GM23338 (cell line): ENCODE measurements around the gene KIAA0408. TPM values are rescaled to one million over a fixed set of nuclear protein-coding genes. Genes with fewer than 3 reads are reported as not detected.
A peak's percentile ranks its signal among the peaks of the same experiment; 100 is the strongest.

ENCODE experiments used
- ATAC-seq: fragments of 200-7000 bp; cut with Tn5 transposase; 3 replicates; pipeline ENCODE4 v1.9.1; 2020
- DNase-seq: peaks from one replicate; pipeline ENCODE4 v3.0.0-alpha.2; 2015; ENCODE audit warnings: low spot score
- H2AFZ ChIP-seq: fragments of 200-600 bp; sonication (generic); 2 replicates; pipeline ENCODE4 v1.8.0; 2016; ENCODE audit warnings: antibody characterized with exemption, mild to moderate bottlenecking, moderate library complexity
- H3F3A ChIP-seq: fragments of 200-600 bp; sonication (generic); replicated peaks from 2 replicates; pipeline ENCODE4 v1.8.0; 2017; ENCODE audit warnings: antibody characterized with exemption, mixed run types, low read depth
- H3K27ac ChIP-seq: fragments of 200-600 bp; sonication (generic); 2 replicates; pipeline ENCODE4 v1.6.1; 2016; ENCODE audit warnings: low read depth
- H3K27me3 ChIP-seq: fragments of 200-600 bp; sonication (generic); 2 replicates; pipeline ENCODE4 v1.8.0; 2016; ENCODE audit warnings: mild to moderate bottlenecking, mixed run types, moderate library complexity; ENCODE audit not compliant: insufficient read depth
- H3K36me3 ChIP-seq: fragments of 200-600 bp; sonication (generic); 2 replicates; pipeline ENCODE4 v1.8.0; 2016; ENCODE audit warnings: mild to moderate bottlenecking; ENCODE audit not compliant: insufficient read depth
- H3K4me1 ChIP-seq: fragments of 200-600 bp; sonication (generic); 2 replicates; pipeline ENCODE4 v1.8.0; 2016; ENCODE audit warnings: mild to moderate bottlenecking, moderate library complexity; ENCODE audit not compliant: insufficient read depth
- H3K4me2 ChIP-seq: fragments of 200-600 bp; sonication (generic); 2 replicates; pipeline ENCODE4 v1.7.1; 2017; ENCODE audit warnings: mixed run types
- H3K4me3 ChIP-seq: fragments of 200-600 bp; sonication (generic); 2 replicates; pipeline ENCODE4 v1.6.1; 2016; ENCODE audit warnings: mixed run types
- H3K79me2 ChIP-seq: fragments of 200-600 bp; sonication (generic); replicated peaks from 2 replicates; pipeline ENCODE4 v1.8.0; 2017; ENCODE audit warnings: mild to moderate bottlenecking; ENCODE audit not compliant: insufficient read depth
- H3K9me2 ChIP-seq: fragments of 200-600 bp; sonication (generic); 2 replicates; pipeline ENCODE4 v1.8.0; 2017; ENCODE audit not compliant: insufficient read depth
- H4K20me1 ChIP-seq: fragments of 200-600 bp; sonication (generic); replicated peaks from 2 replicates; pipeline ENCODE4 v1.8.0; 2017; ENCODE audit warnings: mild to moderate bottlenecking; ENCODE audit not compliant: insufficient read depth
- H3K27ac Mint-ChIP-seq: 2 replicates; pipeline ENCODE4 v1.8.0; 2020; ENCODE audit warnings: inconsistent platforms, mild to moderate bottlenecking, moderate library complexity, mixed read lengths
- H3K27me3 Mint-ChIP-seq: 3 replicates; pipeline ENCODE4 v1.8.0; 2022; ENCODE audit warnings: low read depth, mild to moderate bottlenecking, moderate library complexity, mixed read lengths, inconsistent platforms; ENCODE audit not compliant: insufficient read depth, poor library complexity
- H3K36me3 Mint-ChIP-seq: 3 replicates; pipeline ENCODE4 v1.8.0; 2021; ENCODE audit warnings: low read depth, mild to moderate bottlenecking, inconsistent platforms, moderate library complexity, mixed read lengths
- H3K4me1 Mint-ChIP-seq: 3 replicates; pipeline ENCODE4 v1.8.0; 2020; ENCODE audit warnings: mild to moderate bottlenecking, inconsistent platforms, mixed read lengths
- H3K4me3 Mint-ChIP-seq: 3 replicates; pipeline ENCODE4 v1.8.0; 2021; ENCODE audit warnings: moderate library complexity, mild to moderate bottlenecking, inconsistent platforms, mixed read lengths
- H3K9me3 Mint-ChIP-seq: 3 replicates; pipeline ENCODE4 v1.8.0; 2020; ENCODE audit warnings: moderate library complexity, mild to moderate bottlenecking, inconsistent platforms, mixed read lengths
- CREB1 ChIP-seq: fragments of 250-450 bp; sonication (Bioruptor Pico); IDR thresholded peaks from 2 replicates; pipeline ENCODE4 v1.5.0; 2020; ENCODE audit warnings: low read depth, mild to moderate bottlenecking, moderate library complexity
- EZH2 ChIP-seq: fragments of 200-600 bp; sonication (generic); IDR thresholded peaks from one replicate; pipeline ENCODE4 v1.8.0; 2017; ENCODE audit warnings: antibody characterized with exemption, mild to moderate bottlenecking, low read depth; ENCODE audit not compliant: unreplicated experiment
- EZH2phosphoT487 ChIP-seq: fragments of 200-600 bp; sonication (generic); IDR thresholded peaks from one replicate; pipeline ENCODE4 v1.8.1; 2018; ENCODE audit warnings: antibody characterized with exemption; ENCODE audit not compliant: unreplicated experiment
- JUNB ChIP-seq: IDR thresholded peaks from one replicate; pipeline ENCODE4 v1.6.1; 2016; ENCODE audit warnings: antibody characterized with exemption; ENCODE audit not compliant: unreplicated experiment
- POLR2AphosphoS5 ChIP-seq: IDR thresholded peaks from 2 replicates; pipeline ENCODE4 v1.6.1; 2016; ENCODE audit warnings: antibody characterized with exemption, low read depth
- STAT1 ChIP-seq: IDR thresholded peaks from one replicate; pipeline ENCODE4 v1.6.1; 2016; ENCODE audit warnings: antibody characterized with exemption; ENCODE audit not compliant: unreplicated experiment
- ZNF114 ChIP-seq: fragments of 250-450 bp; sonication (Bioruptor Pico); IDR thresholded peaks from 2 replicates; pipeline ENCODE4 v1.5.0; 2020; ENCODE audit warnings: mild to moderate bottlenecking, moderate library complexity
- ZNF331 ChIP-seq: fragments of 250-450 bp; sonication (Bioruptor Pico); IDR thresholded peaks from 2 replicates; pipeline ENCODE4 v1.5.0; 2020; ENCODE audit warnings: low read depth, mild to moderate bottlenecking, moderate library complexity
- polyA plus RNA-seq: library from polyadenylated mRNA; unstranded; fragments of >200 nt; fragmentation: Nextera tagmentation; extraction: Ambion mirVana; gene quantifications from 2 replicates; pipeline ENCODE4 v1.2.1, GENCODE V29; 2016
- total RNA-seq: library from RNA; depleted of rRNA; stranded (reverse); fragments of >200 nt; shearing (Covaris generic); gene quantifications from 2 replicates; pipeline ENCODE4 v1.2.3, GENCODE V29; 2014
- TF ChIP-seq, protein P1 (sequence below): IDR thresholded peaks from 2 replicates; pipeline ENCODE4 v1.6.1; 2016; ENCODE audit warnings: antibody characterized with exemption
- TF ChIP-seq, protein P2 (sequence below): IDR thresholded peaks from one replicate; pipeline ENCODE4 v1.6.1; 2018; ENCODE audit warnings: antibody characterized with exemption; ENCODE audit not compliant: unreplicated experiment
- TF ChIP-seq, protein P3 (sequence below), 2 experiments: fragments of 200-600 bp in 1 of 2; sonication (generic) in 1 of 2; conservative IDR thresholded peaks; 2 replicates each; pipeline versions ENCODE4 v1.5.1 to v1.6.1; 2016 to 2017; ENCODE audit warnings: antibody characterized with exemption in 2 of 2, low read depth in 2 of 2, mild to moderate bottlenecking in 2 of 2, moderate library complexity in 1 of 2

KIAA0408 gene
- total and polyA plus RNA-seq, 2 experiments from 2014 or later: 4.0 to 9.1 TPM

DNA sequence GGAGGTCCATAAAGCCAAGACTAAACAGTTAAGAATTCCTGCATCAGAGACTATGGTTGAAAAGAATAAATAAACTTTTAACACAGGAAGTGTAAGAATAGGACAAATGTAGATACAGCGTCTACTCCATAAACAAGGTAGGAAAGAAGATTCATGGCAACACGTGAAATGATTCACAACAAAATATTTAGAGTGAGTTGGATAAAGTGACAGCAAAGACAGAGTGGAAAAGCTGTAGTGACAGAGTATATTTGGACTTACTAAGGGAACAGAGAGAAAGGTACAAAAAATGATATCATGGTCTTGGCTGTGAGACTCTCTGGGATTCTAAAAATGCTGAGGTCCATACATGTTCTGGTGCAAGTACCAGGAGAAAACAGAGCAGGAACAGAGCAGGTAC, 21.9 kb upstream of the KIAA0408 start (continued):
- TF ChIP-seq, protein P1, sequence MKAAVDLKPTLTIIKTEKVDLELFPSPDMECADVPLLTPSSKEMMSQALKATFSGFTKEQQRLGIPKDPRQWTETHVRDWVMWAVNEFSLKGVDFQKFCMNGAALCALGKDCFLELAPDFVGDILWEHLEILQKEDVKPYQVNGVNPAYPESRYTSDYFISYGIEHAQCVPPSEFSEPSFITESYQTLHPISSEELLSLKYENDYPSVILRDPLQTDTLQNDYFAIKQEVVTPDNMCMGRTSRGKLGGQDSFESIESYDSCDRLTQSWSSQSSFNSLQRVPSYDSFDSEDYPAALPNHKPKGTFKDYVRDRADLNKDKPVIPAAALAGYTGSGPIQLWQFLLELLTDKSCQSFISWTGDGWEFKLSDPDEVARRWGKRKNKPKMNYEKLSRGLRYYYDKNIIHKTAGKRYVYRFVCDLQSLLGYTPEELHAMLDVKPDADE: no peak
- no peak for TF ChIP-seq STAT1
- TF ChIP-seq JUNB: no peak

DNA sequence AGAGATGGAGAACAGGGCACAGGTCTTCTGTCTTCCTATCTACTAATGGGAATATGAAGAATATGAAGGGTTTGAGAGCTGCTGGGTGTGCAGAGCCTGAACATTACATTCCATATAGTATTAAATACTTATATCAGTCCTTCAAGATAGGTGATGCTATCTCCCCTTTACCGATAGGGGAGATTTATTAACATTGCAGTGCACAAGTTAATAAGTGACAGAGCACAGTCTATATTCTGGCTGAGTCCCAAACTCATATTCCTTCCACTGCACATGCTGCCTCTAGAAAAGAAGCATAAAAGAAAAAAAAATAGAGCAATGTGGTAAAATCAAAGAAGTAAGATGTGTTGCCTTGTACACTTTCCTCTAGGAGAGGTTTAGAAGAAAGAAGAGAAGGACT, 18.5 kb upstream of the KIAA0408 start:
- Mint-ChIP-seq H3K9me3 (no peaks in the 10 kb centered on the region; the same call in 2 of the 3 replicates), H3K4me1 (peaks cover 23% of the 10 kb centered on the region), H3K4me3 (no peak overlapping the region), H3K27me3 (peaks cover 2% of the 10 kb centered on the region), H3K27ac (no peak overlapping the region), H3K36me3 (peaks cover 60% of the 10 kb centered on the region)
- Histone ChIP-seq H2AFZ (no peak overlapping the region), H4K20me1 (no peaks in the 10 kb centered on the region), H3K9me2 (no peaks in the 10 kb centered on the region), H3K79me2 (no peaks in the 10 kb centered on the region), H3K4me1 (peaks cover 17% of the 10 kb centered on the region; the same call in 1 of the 2 replicates), H3K4me3 (no peak overlapping the region), H3F3A (no peaks in the 10 kb centered on the region), H3K4me2 (no peak overlapping the region), H3K27ac (no peak overlapping the region), H3K27me3 (no peaks in the 10 kb centered on the region), H3K36me3 (peaks cover 6% of the 10 kb centered on the region)
- ATAC-seq (no peak), DNase-seq (no peak)
- TF ChIP-seq ZNF114 (CRISPR knock-in tag) (no peak), EZH2 (no peak)

DNA sequence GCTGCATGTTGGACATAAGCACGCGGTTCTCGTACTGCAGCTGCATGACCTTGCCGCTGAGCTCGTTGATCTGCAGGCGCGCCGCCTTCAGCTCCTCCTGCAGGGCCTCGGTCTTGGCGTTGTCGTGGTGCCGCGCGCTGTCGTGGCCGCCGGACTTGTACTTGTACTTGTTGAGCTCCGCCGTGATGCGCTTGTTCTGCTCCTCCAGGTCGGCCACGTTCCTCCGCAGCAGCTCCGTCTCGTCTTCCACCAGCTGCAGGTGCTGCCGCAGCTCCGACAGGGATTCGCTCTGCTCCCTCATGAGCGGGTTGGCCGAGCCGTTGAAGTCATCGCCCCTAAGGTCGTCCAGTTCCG, 16.6 kb upstream of the KIAA0408 start:
- Histone ChIP-seq H2AFZ (no peak overlapping the region), H3K36me3 (peaks cover 6% of the 10 kb centered on the region), H3K4me2 (no peak overlapping the region), H3K4me1 (no peaks in the 10 kb centered on the region), H3K4me3 (no peak overlapping the region), H3K9me2 (no peaks in the 10 kb centered on the region), H3F3A (no peaks in the 10 kb centered on the region), H3K27me3 (no peaks in the 10 kb centered on the region), H3K27ac (0 out of 2 replicates have a peak overlapping the region, but pooled peaks have one; percentile 2), H3K79me2 (no peaks in the 10 kb centered on the region), H4K20me1 (no peaks in the 10 kb centered on the region)
- Mint-ChIP-seq H3K27ac (0 out of 2 replicates have a peak overlapping the region, but pooled peaks have one; percentile 2), H3K9me3 (no peaks in the 10 kb centered on the region; the same call in 2 of the 3 replicates), H3K4me1 (peaks cover 9% of the 10 kb centered on the region), H3K27me3 (peaks cover 2% of the 10 kb centered on the region), H3K4me3 (no peak overlapping the region), H3K36me3 (peaks cover 54% of the 10 kb centered on the region)
- DNase-seq (no peak), ATAC-seq (no peak)
- TF ChIP-seq CREB1 (CRISPR knock-in tag) (no peak), ZNF331 (CRISPR knock-in tag) (no peak), POLR2AphosphoS5 (no peak), EZH2phosphoT487 (no peak), ZNF114 (CRISPR knock-in tag) (no peak), STAT1 (no peak), EZH2 (no peak)
- TF ChIP-seq, protein P2, sequence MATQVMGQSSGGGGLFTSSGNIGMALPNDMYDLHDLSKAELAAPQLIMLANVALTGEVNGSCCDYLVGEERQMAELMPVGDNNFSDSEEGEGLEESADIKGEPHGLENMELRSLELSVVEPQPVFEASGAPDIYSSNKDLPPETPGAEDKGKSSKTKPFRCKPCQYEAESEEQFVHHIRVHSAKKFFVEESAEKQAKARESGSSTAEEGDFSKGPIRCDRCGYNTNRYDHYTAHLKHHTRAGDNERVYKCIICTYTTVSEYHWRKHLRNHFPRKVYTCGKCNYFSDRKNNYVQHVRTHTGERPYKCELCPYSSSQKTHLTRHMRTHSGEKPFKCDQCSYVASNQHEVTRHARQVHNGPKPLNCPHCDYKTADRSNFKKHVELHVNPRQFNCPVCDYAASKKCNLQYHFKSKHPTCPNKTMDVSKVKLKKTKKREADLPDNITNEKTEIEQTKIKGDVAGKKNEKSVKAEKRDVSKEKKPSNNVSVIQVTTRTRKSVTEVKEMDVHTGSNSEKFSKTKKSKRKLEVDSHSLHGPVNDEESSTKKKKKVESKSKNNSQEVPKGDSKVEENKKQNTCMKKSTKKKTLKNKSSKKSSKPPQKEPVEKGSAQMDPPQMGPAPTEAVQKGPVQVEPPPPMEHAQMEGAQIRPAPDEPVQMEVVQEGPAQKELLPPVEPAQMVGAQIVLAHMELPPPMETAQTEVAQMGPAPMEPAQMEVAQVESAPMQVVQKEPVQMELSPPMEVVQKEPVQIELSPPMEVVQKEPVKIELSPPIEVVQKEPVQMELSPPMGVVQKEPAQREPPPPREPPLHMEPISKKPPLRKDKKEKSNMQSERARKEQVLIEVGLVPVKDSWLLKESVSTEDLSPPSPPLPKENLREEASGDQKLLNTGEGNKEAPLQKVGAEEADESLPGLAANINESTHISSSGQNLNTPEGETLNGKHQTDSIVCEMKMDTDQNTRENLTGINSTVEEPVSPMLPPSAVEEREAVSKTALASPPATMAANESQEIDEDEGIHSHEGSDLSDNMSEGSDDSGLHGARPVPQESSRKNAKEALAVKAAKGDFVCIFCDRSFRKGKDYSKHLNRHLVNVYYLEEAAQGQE: no peak
- TF ChIP-seq, protein P1: no peak
- TF ChIP-seq, protein P3, sequence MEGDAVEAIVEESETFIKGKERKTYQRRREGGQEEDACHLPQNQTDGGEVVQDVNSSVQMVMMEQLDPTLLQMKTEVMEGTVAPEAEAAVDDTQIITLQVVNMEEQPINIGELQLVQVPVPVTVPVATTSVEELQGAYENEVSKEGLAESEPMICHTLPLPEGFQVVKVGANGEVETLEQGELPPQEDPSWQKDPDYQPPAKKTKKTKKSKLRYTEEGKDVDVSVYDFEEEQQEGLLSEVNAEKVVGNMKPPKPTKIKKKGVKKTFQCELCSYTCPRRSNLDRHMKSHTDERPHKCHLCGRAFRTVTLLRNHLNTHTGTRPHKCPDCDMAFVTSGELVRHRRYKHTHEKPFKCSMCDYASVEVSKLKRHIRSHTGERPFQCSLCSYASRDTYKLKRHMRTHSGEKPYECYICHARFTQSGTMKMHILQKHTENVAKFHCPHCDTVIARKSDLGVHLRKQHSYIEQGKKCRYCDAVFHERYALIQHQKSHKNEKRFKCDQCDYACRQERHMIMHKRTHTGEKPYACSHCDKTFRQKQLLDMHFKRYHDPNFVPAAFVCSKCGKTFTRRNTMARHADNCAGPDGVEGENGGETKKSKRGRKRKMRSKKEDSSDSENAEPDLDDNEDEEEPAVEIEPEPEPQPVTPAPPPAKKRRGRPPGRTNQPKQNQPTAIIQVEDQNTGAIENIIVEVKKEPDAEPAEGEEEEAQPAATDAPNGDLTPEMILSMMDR (conservative IDR thresholded peaks at IDR 0.05; ENCODE audit: low read depth in 2 of 2): no peak
